K562 (cell line): ENCODE data around the gene MYOG. TPM values are rescaled to one million over a fixed set of nuclear protein-coding genes. Genes with fewer than 3 reads are reported as not detected.
A peak's percentile ranks its signal among the peaks of the same experiment; 100 is the strongest.

Experiments used
- ADNP ChIP-seq: fragments of 200-800 bp; sonication (Bioruptor generic); IDR thresholded peaks from 2 replicates; pipeline ENCODE4 v1.6.1; 2016; ENCODE audit warnings: missing genetic modification characterization, missing compliant biosample characterization
- C11orf30 ChIP-seq: fragments of 450-650 bp; IDR thresholded peaks from 2 replicates; pipeline ENCODE4 v1.6.1; 2016; ENCODE audit warnings: low read depth, mild to moderate bottlenecking
- COPS2 ChIP-seq: fragments of 450-650 bp; conservative IDR thresholded peaks from 2 replicates; pipeline ENCODE4 v1.6.1; 2016; ENCODE audit warnings: mild to moderate bottlenecking, moderate library complexity
- ETV1 ChIP-seq: fragments of 450-650 bp; conservative IDR thresholded peaks from 2 replicates; pipeline ENCODE4 v1.6.1; 2016; ENCODE audit warnings: missing genetic modification characterization, control low read depth, low read depth, missing compliant biosample characterization
- HMG20A ChIP-seq: fragments of 450-650 bp; formaldehyde crosslinking; conservative IDR thresholded peaks from 2 replicates; pipeline ENCODE4 v1.4.0; 2020; ENCODE audit warnings: mild to moderate bottlenecking, mixed read lengths
- IFI16 ChIP-seq: fragments of 250-450 bp; sonication (Bioruptor Pico); IDR thresholded peaks from 2 replicates; pipeline ENCODE4 v2.1.2; 2022; ENCODE audit warnings: mild to moderate bottlenecking, inconsistent platforms
- MAFF ChIP-seq: IDR thresholded peaks from 2 replicates; pipeline ENCODE4 v1.6.1; 2012; ENCODE audit warnings: low read length, improper control_type of control experiment
- RAD21 ChIP-seq, 2 experiments: fragments of 250-450 bp in 1 of 2; fragments of 450-650 bp in 1 of 2; sonication (Bioruptor Pico) in 1 of 2; formaldehyde crosslinking in 1 of 2; IDR thresholded peaks in 1 of 2; conservative IDR thresholded peaks in 1 of 2; 2 replicates each; pipeline versions ENCODE4 v1.4.0 to v1.8.0; 2020 to 2022; ENCODE audit warnings: mild to moderate bottlenecking in 2 of 2, moderate library complexity in 1 of 2
- RB1 ChIP-seq: fragments of 450-650 bp; IDR thresholded peaks from 2 replicates; pipeline ENCODE4 v1.6.1; 2017; ENCODE audit warnings: low read depth, mild to moderate bottlenecking
- RBM39 ChIP-seq: fragments of 200-400 bp; formaldehyde crosslinking; optimal IDR thresholded peaks from 2 replicates; pipeline ENCODE3; 2018; ENCODE audit warnings: low read depth, low read length
- RCOR1 ChIP-seq, 2 experiments: IDR thresholded peaks; 2 replicates each; pipeline ENCODE4 v1.6.1; 2012; ENCODE audit warnings: low read depth in 2 of 2, low read length in 2 of 2, borderline replicate concordance in 1 of 2, improper control_type of control experiment in 1 of 2
- SMAD4 ChIP-seq: fragments of 250-450 bp; sonication (Bioruptor Pico); conservative IDR thresholded peaks from 2 replicates; pipeline ENCODE4 v1.8.0; 2021; ENCODE audit warnings: inconsistent platforms, mild to moderate bottlenecking, moderate library complexity
- TAF7 ChIP-seq: fragments of 450-650 bp; IDR thresholded peaks from 2 replicates; pipeline ENCODE4 v1.6.1; 2016; ENCODE audit warnings: missing genetic modification characterization, missing compliant biosample characterization
- TEAD2 ChIP-seq: fragments of 450-650 bp; IDR thresholded peaks from 2 replicates; pipeline ENCODE4 v1.6.1; 2016; ENCODE audit warnings: missing genetic modification characterization, control low read depth, missing compliant biosample characterization
- THRAP3 ChIP-seq: fragments of 450-650 bp; IDR thresholded peaks from 2 replicates; pipeline ENCODE4 v1.6.1; 2016; ENCODE audit warnings: mild to moderate bottlenecking, inconsistent platforms, borderline replicate concordance
- U2AF2 ChIP-seq: fragments of 200-400 bp; formaldehyde crosslinking; optimal IDR thresholded peaks from 2 replicates; pipeline ENCODE3; 2017; ENCODE audit warnings: low read depth, mild to moderate bottlenecking, low read length
- ZNF217 ChIP-seq: sonication (generic); formaldehyde crosslinking; IDR thresholded peaks from 2 replicates; pipeline ENCODE4 v1.8.0; 2022; ENCODE audit warnings: mild to moderate bottlenecking, missing genetic modification reagents
- ZNF224 ChIP-seq: sonication (generic); formaldehyde crosslinking; IDR thresholded peaks from 2 replicates; pipeline ENCODE4 v1.8.0; 2022; ENCODE audit warnings: mild to moderate bottlenecking, missing genetic modification reagents
- ZNF263 ChIP-seq: sonication (generic); formaldehyde crosslinking; IDR thresholded peaks from 2 replicates; pipeline ENCODE4 v1.8.0; 2022; ENCODE audit warnings: mild to moderate bottlenecking, missing genetic modification reagents, borderline replicate concordance
- ZNF431 ChIP-seq: sonication (generic); formaldehyde crosslinking; IDR thresholded peaks from 2 replicates; pipeline ENCODE4 v1.8.0; 2022; ENCODE audit warnings: mild to moderate bottlenecking, missing genetic modification reagents
- ZNF436 ChIP-seq: fragments of 250-450, 450-650 bp; sonication (Bioruptor Pico); formaldehyde crosslinking; IDR thresholded peaks from 2 replicates; pipeline ENCODE4 v1.7.0; 2020; ENCODE audit warnings: mild to moderate bottlenecking
- ZNF589 ChIP-seq: fragments of 200-800 bp; sonication (Bioruptor generic); IDR thresholded peaks from 2 replicates; pipeline ENCODE4 v1.6.1; 2016; ENCODE audit warnings: low read depth, missing genetic modification characterization, missing compliant biosample characterization
- polyA plus RNA-seq, 8 experiments: library from polyadenylated mRNA; depleted of rRNA in 4 of 8; stranded (reverse) in 5 of 8; unstranded in 3 of 8; fragments of >200 nt; fragmentation: Nextera tagmentation in 2 of 8; fragmentation: Illumina TruSeq in 1 of 8; extraction: Ambion mirVana in 2 of 8; extraction: Trizol in 1 of 8; gene quantifications; 2 replicates each; pipeline versions ENCODE4 v1.2.1 to v1.2.3, GENCODE V29; 2011 to 2014; ENCODE audit warnings: inconsistent platforms in 1 of 8, missing spikeins in 1 of 8
- total RNA-seq, 7 experiments: library from RNA; depleted of rRNA in 6 of 7; stranded (reverse); fragments of >200 nt in 6 of 7; fragmentation: Illumina TruSeq in 2 of 7; extraction: Trizol in 2 of 7; gene quantifications; 2 replicates each; pipeline versions ENCODE4 v1.2.1 to v1.2.3, GENCODE V29; 2011 to 2021; ENCODE audit warnings: low replicate concordance in 1 of 7
- TF ChIP-seq, protein P1 (sequence below): fragments of 450-650 bp; formaldehyde crosslinking; IDR thresholded peaks from 2 replicates; pipeline ENCODE4 v1.4.0; 2020; ENCODE audit warnings: mild to moderate bottlenecking, moderate library complexity
- TF ChIP-seq, protein P2 (sequence below): fragments of 450-650 bp; formaldehyde crosslinking; IDR thresholded peaks from 2 replicates; pipeline ENCODE4 v1.4.0; 2020; ENCODE audit warnings: mild to moderate bottlenecking, mixed read lengths
- TF ChIP-seq, protein P3 (sequence below): sonication (generic); formaldehyde crosslinking; IDR thresholded peaks from 2 replicates; pipeline ENCODE4 v1.8.0; 2022; ENCODE audit warnings: missing genetic modification reagents, mild to moderate bottlenecking, borderline replicate concordance

The MYOG gene
- total and polyA plus RNA-seq, 9 of the 15 experiments (the other 6 are each of a cell fraction or from before 2014, with no cell fraction given), result not detected

DNA sequence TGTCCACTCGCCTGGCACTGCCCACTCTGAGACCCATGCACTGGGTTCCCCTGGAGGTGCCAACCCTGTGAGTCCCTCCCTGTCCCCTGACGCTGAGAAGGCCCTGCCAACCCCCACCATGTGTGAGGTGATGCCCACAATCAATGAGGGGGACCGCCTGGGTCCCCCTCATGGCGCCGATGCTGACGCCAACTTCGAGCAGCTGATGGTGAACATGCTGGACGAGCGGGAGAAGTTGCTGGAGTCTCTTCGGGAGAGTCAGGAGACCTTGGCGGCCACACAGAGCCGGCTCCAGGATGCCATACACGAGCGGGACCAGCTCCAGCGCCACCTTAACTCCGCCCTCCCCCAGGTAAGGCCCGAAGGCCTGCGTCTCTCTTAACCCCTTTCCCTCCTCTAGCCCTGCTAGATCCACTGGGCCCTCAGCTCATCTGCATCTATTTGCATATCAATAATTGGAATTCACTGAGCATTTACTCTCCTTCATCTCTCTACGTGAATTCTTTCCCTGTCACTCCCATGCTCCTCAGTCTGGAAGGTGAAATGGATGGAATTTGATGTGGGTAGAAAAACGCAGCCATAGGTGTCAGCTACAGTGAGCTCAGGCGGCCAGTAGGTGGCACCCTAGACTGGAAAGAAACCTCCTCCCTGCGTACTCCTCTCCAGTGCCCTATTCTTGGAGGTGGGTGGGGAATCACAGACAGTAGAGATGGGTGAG is 46.8 kb downstream of the MYOG start (continued):
- TF ChIP-seq ZNF217 (CRISPR knock-in tag) (no peak), MAFF (no peak), ZNF431 (no peak), ADNP (tag) (no peak), U2AF2 (no peak), C11orf30 (no peak), RCOR1 (IDR thresholded peaks at IDR 0.05; ENCODE audit: borderline replicate concordance in 1 of 2, low read depth in 2 of 2, low read length in 2 of 2) (peak in 1 of 2 experiments; percentile 39; a peak in 1 of 4 replicates), ETV1 (tag) (no peak), ZNF263 (peak; percentile 79), ZNF436 (no peak), ZNF589 (no peak), TAF7 (tag) (no peak), THRAP3 (no peak), ZNF224 (CRISPR knock-in tag) (no peak), RB1 (0 out of 2 replicates have a peak, but pooled peaks have one; percentile 44), RAD21 (CRISPR knock-in tag; conservative IDR thresholded peaks at IDR 0.05 in 1 of 2, IDR thresholded peaks at IDR 0.05 in 1 of 2) (peak; percentile 72 to 90), IFI16 (CRISPR knock-in tag) (no peak), HMG20A (CRISPR knock-in tag) (no peak), RBM39 (peak; percentile 70), COPS2 (no peak), SMAD4 (CRISPR knock-in tag) (0 out of 2 replicates have a peak, but pooled peaks have one; percentile 19), TEAD2 (tag) (no peak)
- TF ChIP-seq, protein P1, sequence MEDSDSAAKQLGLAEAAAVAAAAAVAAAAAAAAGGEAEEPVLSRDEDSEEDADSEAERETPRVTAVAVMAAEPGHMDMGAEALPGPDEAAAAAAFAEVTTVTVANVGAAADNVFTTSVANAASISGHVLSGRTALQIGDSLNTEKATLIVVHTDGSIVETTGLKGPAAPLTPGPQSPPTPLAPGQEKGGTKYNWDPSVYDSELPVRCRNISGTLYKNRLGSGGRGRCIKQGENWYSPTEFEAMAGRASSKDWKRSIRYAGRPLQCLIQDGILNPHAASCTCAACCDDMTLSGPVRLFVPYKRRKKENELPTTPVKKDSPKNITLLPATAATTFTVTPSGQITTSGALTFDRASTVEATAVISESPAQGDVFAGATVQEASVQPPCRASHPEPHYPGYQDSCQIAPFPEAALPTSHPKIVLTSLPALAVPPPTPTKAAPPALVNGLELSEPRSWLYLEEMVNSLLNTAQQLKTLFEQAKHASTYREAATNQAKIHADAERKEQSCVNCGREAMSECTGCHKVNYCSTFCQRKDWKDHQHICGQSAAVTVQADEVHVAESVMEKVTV (CRISPR knock-in tag), result peak; percentile 79
- TF ChIP-seq, protein P2, sequence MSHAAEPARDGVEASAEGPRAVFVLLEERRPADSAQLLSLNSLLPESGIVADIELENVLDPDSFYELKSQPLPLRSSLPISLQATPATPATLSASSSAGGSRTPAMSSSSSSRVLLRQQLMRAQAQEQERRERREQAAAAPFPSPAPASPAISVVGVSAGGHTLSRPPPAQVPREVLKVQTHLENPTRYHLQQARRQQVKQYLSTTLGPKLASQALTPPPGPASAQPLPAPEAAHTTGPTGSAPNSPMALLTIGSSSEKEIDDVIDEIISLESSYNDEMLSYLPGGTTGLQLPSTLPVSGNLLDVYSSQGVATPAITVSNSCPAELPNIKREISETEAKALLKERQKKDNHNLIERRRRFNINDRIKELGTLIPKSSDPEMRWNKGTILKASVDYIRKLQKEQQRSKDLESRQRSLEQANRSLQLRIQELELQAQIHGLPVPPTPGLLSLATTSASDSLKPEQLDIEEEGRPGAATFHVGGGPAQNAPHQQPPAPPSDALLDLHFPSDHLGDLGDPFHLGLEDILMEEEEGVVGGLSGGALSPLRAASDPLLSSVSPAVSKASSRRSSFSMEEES (CRISPR knock-in tag), result no peak
- TF ChIP-seq, protein P3, sequence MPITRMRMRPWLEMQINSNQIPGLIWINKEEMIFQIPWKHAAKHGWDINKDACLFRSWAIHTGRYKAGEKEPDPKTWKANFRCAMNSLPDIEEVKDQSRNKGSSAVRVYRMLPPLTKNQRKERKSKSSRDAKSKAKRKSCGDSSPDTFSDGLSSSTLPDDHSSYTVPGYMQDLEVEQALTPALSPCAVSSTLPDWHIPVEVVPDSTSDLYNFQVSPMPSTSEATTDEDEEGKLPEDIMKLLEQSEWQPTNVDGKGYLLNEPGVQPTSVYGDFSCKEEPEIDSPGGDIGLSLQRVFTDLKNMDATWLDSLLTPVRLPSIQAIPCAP (CRISPR knock-in tag), result no peak
